Bronchial epithelial cell (primary cell): ENCODE measurements around the gene RYR2. TPM values are rescaled to one million over a fixed set of nuclear protein-coding genes. Genes with fewer than 3 reads are reported as not detected.

ENCODE experiments used
- DNase-seq: peaks from one replicate; pipeline ENCODE4 v3.0.0-alpha.2; 2010; ENCODE audit warnings: low read depth
- FAIRE-seq: peaks from 2 replicates; lab custom pipeline; 2011; peaks lifted over from hg19 to GRCh38; lab: Jason Lieb, UNC
- H3K27me3 ChIP-seq: 2 replicates; pipeline ENCODE4 v1.5.1; 2011; ENCODE audit warnings: low read length; ENCODE audit not compliant: control insufficient read depth, insufficient read depth
- H3K36me3 ChIP-seq: 2 replicates; pipeline ENCODE4 v1.5.1; 2011; ENCODE audit warnings: low read length; ENCODE audit not compliant: control insufficient read depth, insufficient read depth
- H3K4me3 ChIP-seq: 2 replicates; pipeline ENCODE4 v1.5.1; 2011; ENCODE audit warnings: mild to moderate bottlenecking, low read depth, low read length, control low read depth
- total RNA-seq: library from RNA; depleted of rRNA; stranded (reverse); fragments of >200 nt; gene quantifications from 2 replicates; pipeline ENCODE4 v1.2.1, GENCODE V29; 2014
- TF ChIP-seq, protein P1 (sequence below): IDR thresholded peaks from 2 replicates; pipeline ENCODE4 v1.5.1; 2011; ENCODE audit warnings: mild to moderate bottlenecking, moderate library complexity, low read length, control low read depth, inconsistent platforms; ENCODE audit not compliant: insufficient read depth, severe bottlenecking

Gene RYR2
- total RNA-seq, 1 donor from 2014 or later, result not detected

DNA sequence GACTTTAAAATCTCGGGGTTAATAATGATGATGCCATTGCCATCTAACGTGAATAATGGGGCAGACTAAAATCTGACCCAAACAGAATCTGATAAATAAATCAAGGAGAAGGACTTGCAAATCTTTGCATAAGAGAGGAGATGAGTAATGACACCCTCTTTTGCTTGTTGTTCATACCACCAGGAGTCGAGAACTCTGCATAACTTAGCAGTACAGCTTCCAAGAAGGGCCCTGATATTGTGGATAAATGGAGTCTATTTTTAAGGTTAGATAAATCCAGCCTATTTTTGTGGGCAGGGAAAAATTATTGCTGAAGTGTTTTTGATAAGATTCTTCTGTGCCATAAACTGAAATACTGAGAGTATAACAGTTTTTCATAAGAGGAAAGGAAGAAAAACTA lies 17.3 kb downstream of the RYR2 start:
- DNase-seq, result no peak
- Histone ChIP-seq H3K4me3 (no peak overlapping the region), H3K27me3 (no peaks in the 10 kb centered on the region), H3K36me3 (no peaks in the 10 kb centered on the region)
- TF ChIP-seq, protein P1, sequence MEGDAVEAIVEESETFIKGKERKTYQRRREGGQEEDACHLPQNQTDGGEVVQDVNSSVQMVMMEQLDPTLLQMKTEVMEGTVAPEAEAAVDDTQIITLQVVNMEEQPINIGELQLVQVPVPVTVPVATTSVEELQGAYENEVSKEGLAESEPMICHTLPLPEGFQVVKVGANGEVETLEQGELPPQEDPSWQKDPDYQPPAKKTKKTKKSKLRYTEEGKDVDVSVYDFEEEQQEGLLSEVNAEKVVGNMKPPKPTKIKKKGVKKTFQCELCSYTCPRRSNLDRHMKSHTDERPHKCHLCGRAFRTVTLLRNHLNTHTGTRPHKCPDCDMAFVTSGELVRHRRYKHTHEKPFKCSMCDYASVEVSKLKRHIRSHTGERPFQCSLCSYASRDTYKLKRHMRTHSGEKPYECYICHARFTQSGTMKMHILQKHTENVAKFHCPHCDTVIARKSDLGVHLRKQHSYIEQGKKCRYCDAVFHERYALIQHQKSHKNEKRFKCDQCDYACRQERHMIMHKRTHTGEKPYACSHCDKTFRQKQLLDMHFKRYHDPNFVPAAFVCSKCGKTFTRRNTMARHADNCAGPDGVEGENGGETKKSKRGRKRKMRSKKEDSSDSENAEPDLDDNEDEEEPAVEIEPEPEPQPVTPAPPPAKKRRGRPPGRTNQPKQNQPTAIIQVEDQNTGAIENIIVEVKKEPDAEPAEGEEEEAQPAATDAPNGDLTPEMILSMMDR, result no peak
- no peak for FAIRE-seq

DNA sequence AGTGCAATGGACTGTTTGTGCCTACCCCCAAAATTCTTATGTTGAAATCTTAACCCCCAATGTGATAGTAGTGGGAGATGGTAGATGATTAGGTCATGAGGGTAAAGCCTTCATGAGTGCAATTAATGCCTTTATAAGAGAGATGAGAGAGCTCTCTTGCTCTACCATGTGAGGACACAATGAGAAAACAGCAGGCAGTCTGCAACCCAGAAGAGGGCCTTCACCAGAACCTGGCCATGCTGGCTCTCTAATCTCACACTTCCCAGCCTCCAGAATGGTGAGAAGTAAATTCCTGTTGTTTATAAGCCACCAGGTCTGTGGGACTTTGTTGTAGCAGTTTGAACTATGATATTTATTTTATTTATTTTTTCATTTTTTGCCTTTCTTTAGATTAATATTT lies 21.0 kb downstream of the RYR2 start:
- Histone ChIP-seq H3K4me3 (no peak overlapping the region), H3K27me3 (no peaks in the 10 kb centered on the region), H3K36me3 (no peaks in the 10 kb centered on the region)
- DNase-seq (no peak), FAIRE-seq (no peak)
- TF ChIP-seq, protein P1, result no peak

DNA sequence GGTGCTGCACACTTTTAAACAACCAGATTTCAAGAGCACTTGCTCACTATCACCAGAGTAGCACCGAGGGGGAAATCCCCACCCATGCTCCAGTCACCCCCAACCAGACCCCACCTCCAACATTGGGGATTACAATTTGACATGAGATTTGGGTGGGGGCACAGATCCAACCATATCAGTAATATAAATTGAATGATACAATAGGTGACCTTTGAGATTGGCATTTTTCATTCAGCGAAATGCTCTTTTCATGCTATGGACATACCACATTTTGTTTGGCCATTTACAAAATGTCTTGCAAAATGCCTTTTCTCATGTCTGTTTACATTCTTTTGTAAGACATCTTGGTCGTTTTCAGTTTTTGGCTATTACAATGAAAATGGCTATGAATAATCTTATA lies 23.9 kb downstream of the RYR2 start:
- FAIRE-seq, result no peak
- DNase-seq, result no peak
- H3K27me3 ChIP-seq, result no peaks in the 10 kb centered on the region
- TF ChIP-seq, protein P1, result no peak
- no peaks in the 10 kb centered on the region for H3K36me3 ChIP-seq
- H3K4me3 ChIP-seq, result no peak overlapping the region

DNA sequence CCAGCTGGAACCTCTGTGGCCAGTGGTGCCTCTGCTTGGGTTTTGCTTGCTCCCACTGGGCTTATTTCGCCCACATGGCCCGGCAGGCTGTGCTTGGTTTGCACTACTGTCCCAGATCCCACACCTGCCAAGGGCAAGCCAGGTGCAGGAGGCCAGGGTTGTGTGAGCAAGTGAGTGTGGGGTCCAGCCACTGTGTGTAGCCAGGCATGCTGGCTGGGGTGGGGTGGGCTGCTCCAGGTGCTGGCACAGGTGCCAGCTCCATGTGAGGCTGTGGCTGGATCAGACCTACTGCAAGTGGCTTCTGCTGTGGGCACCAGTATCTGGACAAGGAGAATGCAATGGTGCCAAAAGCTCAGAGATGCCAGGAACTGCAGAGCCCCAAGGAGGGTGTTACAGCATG lies 28.5 kb downstream of the RYR2 start:
- no peak overlapping the region for H3K4me3 ChIP-seq
- TF ChIP-seq, protein P1, result no peak
- no peaks in the 10 kb centered on the region for H3K27me3 ChIP-seq
- FAIRE-seq, result no peak
- H3K36me3 ChIP-seq, result no peaks in the 10 kb centered on the region
- no peak for DNase-seq

DNA sequence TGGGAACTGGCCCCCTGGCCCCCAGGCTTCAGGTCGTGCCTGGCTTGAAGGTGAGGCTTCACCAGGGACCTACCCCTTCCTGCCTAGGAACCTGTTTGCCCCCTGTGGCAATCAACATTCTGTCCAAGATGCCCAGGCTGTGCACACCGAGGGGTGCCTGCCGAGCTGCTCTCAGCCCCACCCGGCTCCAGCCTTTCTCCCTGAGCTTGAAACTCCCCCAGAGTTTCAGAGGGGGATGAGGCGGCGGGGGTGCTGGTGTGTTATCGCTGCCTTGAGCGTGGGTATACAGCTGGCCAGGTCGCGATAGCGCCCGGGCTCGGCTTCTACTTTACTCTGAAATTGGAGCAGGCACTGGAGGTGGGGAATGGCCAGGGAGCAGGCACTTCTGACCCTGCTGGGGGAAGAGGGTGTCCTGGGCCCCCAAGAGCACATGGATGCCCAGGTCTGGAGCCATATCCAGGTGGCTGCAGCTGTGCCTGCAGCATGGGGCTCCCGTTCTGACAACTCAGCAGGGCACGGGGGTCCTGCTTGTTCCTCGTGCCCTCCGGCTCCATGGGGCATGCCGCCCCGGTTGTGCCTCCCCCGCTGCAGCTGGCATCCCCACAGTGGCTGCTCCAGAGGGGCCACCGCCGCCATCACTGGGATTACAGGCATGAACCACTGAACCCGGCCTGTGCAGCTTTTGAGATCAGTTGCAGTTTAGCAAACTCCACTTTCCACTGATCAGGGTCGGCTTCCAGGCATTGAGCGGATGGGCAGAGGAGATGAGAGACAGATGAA lies 29.8 kb downstream of the RYR2 start:
- DNase-seq (no peak), FAIRE-seq (no peak)
- Histone ChIP-seq H3K4me3 (no peak overlapping the region), H3K36me3 (no peaks in the 10 kb centered on the region), H3K27me3 (no peaks in the 10 kb centered on the region)
- TF ChIP-seq, protein P1, result no peak
